COLO829 (cell line): ENCODE results near the gene VEPH1.

ENCODE experiments used
- DNase-seq: peaks from one replicate; pipeline ENCODE4 v3.0.0; 2012; ENCODE audit warnings: low spot score

Gene VEPH1

GRCh38 chr3:157257101-157257500, 246.1 kb downstream of the VEPH1 start:
- no peak for DNase-seq

- DNase-seq: no peak
These were observed 247.4 kb downstream of the VEPH1 start for GRCh38 chr3:157255797-157256196.

GRCh38 chr3:157251685-157252084, 251.5 kb downstream of the VEPH1 start:
- DNase-seq: no peak

- DNase-seq: no peak
These were observed 253.6 kb downstream of the VEPH1 start for GRCh38 chr3:157249606-157250005.

- peak; percentile 97 for DNase-seq
These were observed 254.4 kb downstream of the VEPH1 start for GRCh38 chr3:157248590-157249422.

- no peak for DNase-seq
These were observed 255.8 kb downstream of the VEPH1 start for GRCh38 chr3:157247391-157247790.

GRCh38 chr3:157242836-157243235, 260.4 kb downstream of the VEPH1 start:
- no peak for DNase-seq

- no peak for DNase-seq
These were observed 261.6 kb downstream of the VEPH1 start for GRCh38 chr3:157241599-157241998.

- DNase-seq: no peak
These were observed 262.8 kb downstream of the VEPH1 start for GRCh38 chr3:157240408-157240807.

GRCh38 chr3:157239082-157239704, 264.0 kb downstream of the VEPH1 start:
- DNase-seq: peak; percentile 73

GRCh38 chr3:157238457-157238856, 264.8 kb downstream of the VEPH1 start:
- no peak for DNase-seq

GRCh38 chr3:157237886-157238285, 265.3 kb downstream of the VEPH1 start:
- DNase-seq: no peak

GRCh38 chr3:157235291-157235690, 267.9 kb downstream of the VEPH1 start:
- DNase-seq: no peak

- DNase-seq: no peak
These were observed 269.3 kb downstream of the VEPH1 start for GRCh38 chr3:157233923-157234322.

- no peak for DNase-seq
These were observed 271.1 kb downstream of the VEPH1 start for GRCh38 chr3:157232141-157232540.

GRCh38 chr3:157231071-157231470, 272.1 kb downstream of the VEPH1 start:
- DNase-seq: no peak

GRCh38 chr3:157226173-157226847, 276.9 kb downstream of the VEPH1 start:
- no peak for DNase-seq

GRCh38 chr3:157225001-157225400, 278.2 kb downstream of the VEPH1 start:
- no peak for DNase-seq

GRCh38 chr3:157220883-157221282, 282.3 kb downstream of the VEPH1 start:
- DNase-seq: no peak

GRCh38 chr3:157220211-157220610, 283.0 kb downstream of the VEPH1 start:
- DNase-seq: no peak

- DNase-seq: no peak
These were observed 284.0 kb downstream of the VEPH1 start for GRCh38 chr3:157219215-157219614.
